ENCODE data around the gene NAT10.

Gene NAT10

GRCh38 chr11:34150494-34151151 is 45.2 kb downstream of the NAT10 start:
- Mint-ChIP-seq H3K4me1 (peaks cover 38% of the 10 kb centered on the region), H3K9me3 (no peaks in the 10 kb centered on the region), H3K27ac (no peak overlapping the region), H3K27me3 (no peaks in the 10 kb centered on the region), H3K36me3 (peaks cover 40% of the 10 kb centered on the region), H3K4me3 (no peak overlapping the region)
- ATAC-seq = no peak

DNA sequence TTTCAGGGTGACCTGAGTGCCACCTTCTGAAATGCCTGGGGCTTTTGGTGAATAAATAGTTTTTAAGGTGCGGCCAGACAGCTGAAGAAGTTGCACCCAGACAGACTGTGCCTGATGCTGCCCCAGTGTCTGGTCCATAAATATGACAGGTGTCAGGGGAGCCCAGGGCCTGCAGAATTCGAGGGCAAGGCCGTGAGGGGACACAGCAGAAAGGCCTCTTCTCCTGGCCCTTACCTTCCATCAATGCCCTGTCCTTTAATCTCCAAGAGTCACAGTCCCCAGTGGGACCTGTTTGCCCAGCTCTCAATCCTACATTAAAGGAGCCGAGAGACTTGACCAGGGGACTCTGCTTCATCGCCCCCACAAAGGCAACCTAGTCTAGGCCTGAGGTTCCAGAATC is 45.7 kb downstream of the NAT10 start:
- Mint-ChIP-seq H3K9me3 (no peaks in the 10 kb centered on the region), H3K27me3 (no peaks in the 10 kb centered on the region), H3K27ac (no peak overlapping the region), H3K4me1 (peaks cover 32% of the 10 kb centered on the region), H3K36me3 (peaks cover 34% of the 10 kb centered on the region), H3K4me3 (no peak overlapping the region)
- ATAC-seq = no peak

DNA sequence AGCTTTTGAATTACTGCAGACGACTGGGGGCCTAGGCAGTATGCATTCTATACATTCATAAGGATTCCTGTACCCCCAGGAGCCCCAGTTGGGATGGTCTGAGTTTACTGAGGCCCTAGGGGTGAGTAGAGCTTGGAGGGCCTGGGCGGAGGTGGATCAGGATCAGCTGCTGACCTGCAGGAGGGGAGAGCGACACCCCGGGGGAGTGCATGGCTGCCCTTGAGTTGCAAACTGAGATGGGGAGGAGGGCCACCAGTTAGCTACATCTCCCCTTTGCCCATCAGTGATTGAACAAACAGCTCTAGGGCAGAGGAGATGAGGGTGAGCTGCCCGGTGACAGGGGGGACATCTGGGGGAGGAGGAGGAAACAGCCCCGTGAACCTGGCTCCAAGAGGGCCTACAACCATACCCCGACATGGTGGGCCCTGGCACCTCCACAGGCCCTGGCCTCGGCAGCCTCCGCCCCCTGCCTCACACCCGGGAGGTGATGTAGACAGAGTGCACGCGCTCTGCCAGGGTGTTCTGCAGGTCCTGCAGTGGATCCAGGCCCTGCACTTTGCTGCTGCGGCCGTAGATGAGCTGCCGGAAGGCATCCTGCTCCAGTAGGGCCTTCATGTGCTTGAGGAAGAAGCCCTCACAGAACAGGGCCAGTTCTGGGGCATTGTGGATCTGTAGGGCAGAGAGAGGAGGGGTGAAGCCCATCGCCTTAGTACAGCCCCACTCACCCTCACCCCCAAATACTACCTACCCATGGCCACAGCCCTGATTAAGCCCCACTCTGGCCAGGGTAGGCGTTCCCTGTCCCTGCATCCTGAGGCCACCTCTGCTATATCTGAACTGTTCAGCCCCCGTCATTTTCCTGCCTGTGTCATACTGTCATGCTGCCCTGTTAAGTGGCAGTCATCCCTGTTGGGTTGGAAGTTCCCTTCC is 46.8 kb downstream of the NAT10 start:
- peaks cover 24% of the 10 kb centered on the region for H3K36me3 Mint-ChIP-seq
- H3K27me3 Mint-ChIP-seq = no peaks in the 10 kb centered on the region

DNA sequence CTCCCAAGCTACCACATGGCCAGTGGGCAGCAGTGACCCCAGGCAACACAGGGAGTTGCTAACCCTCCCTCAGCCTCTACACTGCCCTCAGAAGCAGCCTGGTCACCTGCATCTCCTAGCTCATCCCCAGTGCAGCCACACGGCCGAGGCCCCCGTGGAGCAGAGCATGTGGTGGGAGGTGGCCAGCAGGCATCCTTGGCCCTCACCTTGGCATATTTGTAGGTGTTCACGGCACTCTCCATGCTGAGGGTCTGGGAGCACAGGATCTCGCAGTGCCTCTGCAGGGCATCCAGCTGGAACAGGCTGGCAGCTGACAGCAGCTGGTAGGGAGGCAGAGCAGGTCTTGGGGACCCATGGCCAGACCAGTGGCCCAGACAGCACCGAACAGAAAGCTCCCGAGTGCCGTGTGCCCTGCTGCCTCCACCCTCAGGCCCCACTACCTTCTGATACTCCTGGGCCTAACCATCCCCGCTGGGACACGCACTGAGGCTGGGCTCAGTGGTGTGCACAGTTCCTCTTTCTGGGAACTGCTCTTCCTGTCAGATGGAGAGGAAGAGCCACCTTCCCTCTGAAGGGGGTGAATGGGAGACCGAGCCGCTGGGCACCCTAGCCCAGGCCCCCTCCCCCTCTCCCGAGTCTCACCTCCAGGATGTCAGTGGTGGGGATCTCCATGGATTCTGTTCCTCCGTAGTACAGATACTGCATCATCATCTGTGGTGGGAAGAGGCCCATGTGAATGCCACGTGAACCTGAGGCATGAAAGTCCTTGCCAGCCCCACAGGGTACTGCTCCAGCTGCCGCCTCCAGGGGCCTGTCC is 48.8 kb downstream of the NAT10 start:
- Mint-ChIP-seq H3K9me3 (no peaks in the 10 kb centered on the region), H3K27me3 (no peaks in the 10 kb centered on the region), H3K4me1 (peaks cover 34% of the 10 kb centered on the region), H3K4me3 (peak overlapping the region; percentile 21), H3K27ac (peak overlapping the region; percentile 38), H3K36me3 (peaks cover 38% of the 10 kb centered on the region)
- ATAC-seq = peak; percentile 88

More for the DNA sequence above, 46.8 kb downstream of the NAT10 start:
- Mint-ChIP-seq H3K4me1 (peaks cover 27% of the 10 kb centered on the region), H3K4me3 (no peak overlapping the region), H3K9me3 (no peaks in the 10 kb centered on the region), H3K27ac (peak overlapping the region; percentile 38)
- no peak for ATAC-seq

- Mint-ChIP-seq H3K4me3 (peak overlapping the region; percentile 21), H3K27ac (peak overlapping the region; percentile 38), H3K9me3 (no peaks in the 10 kb centered on the region), H3K4me1 (peaks cover 34% of the 10 kb centered on the region), H3K27me3 (no peaks in the 10 kb centered on the region), H3K36me3 (peaks cover 44% of the 10 kb centered on the region)
- no peak for ATAC-seq
These were observed 49.8 kb downstream of the NAT10 start for GRCh38 chr11:34155057-34155756.

DNA sequence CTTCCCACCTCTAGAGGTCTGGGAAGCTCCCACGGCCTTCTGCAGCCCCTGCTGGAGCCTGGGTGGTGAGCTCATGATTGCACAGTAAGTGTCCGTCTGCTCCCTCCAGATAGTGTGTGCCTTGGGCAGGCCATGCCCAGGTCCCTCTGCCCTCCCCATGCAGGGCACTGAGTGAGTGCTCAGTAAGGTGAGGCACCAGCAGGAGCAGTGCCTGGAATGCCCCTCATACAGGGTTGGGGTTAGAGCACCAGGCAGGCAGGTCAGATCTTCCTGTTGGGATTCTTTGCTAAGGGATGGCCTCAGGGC is 50.3 kb downstream of the NAT10 start:
- Mint-ChIP-seq H3K4me3 (no peak overlapping the region), H3K27ac (no peak overlapping the region), H3K9me3 (no peaks in the 10 kb centered on the region), H3K36me3 (peaks cover 45% of the 10 kb centered on the region), H3K27me3 (no peaks in the 10 kb centered on the region), H3K4me1 (peaks cover 34% of the 10 kb centered on the region)
- no peak for ATAC-seq

DNA sequence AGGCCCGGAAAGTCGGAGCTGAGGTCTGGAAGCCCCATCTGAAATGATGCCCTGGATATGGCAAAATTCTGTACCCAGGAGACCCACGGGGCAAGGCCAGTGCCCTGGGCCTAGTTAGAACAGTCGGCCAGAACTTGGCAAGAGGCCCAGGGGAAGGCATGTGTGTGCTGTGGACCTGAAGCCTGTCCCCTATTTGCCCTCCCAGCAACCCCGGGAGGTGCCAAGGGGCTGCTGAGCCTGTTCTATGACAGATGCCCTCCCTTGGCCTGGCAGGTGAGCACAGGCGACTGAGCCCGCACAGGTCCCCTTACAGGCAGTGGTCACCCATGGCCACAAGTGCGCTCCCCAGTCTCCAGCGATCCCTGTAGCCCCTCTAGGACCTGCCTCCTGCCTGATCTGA is 51.7 kb downstream of the NAT10 start:
- peaks cover 34% of the 10 kb centered on the region for H3K4me1 Mint-ChIP-seq
- H3K9me3 Mint-ChIP-seq = no peaks in the 10 kb centered on the region
- no peaks in the 10 kb centered on the region for H3K27me3 Mint-ChIP-seq
- H3K36me3 Mint-ChIP-seq = peaks cover 39% of the 10 kb centered on the region
- no peak overlapping the region for H3K27ac Mint-ChIP-seq
- no peak for ATAC-seq
- no peak overlapping the region for H3K4me3 Mint-ChIP-seq

DNA sequence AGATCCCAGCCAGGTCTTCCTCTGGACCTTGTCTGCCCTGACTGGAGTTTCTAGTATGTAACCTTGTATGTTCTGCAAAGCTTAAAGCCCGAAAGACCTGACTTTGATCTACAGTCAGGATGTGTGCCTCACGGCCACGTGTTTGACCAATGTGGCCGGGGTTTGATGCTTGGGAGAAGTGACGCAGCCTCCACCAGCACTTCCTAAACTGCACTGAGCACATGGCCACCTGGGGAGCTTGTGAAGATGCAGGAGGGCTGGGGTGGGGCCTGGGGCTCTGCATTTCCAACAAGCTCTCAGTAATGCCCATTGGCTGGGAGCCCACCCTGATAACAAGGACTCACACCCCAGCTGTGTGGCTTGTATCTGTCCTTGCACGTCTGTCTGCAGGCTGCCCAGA is 53.2 kb downstream of the NAT10 start:
- Mint-ChIP-seq H3K27ac (no peak overlapping the region), H3K27me3 (no peaks in the 10 kb centered on the region), H3K4me1 (peaks cover 21% of the 10 kb centered on the region), H3K9me3 (no peaks in the 10 kb centered on the region), H3K4me3 (no peak overlapping the region), H3K36me3 (peaks cover 27% of the 10 kb centered on the region)
- ATAC-seq = no peak

DNA sequence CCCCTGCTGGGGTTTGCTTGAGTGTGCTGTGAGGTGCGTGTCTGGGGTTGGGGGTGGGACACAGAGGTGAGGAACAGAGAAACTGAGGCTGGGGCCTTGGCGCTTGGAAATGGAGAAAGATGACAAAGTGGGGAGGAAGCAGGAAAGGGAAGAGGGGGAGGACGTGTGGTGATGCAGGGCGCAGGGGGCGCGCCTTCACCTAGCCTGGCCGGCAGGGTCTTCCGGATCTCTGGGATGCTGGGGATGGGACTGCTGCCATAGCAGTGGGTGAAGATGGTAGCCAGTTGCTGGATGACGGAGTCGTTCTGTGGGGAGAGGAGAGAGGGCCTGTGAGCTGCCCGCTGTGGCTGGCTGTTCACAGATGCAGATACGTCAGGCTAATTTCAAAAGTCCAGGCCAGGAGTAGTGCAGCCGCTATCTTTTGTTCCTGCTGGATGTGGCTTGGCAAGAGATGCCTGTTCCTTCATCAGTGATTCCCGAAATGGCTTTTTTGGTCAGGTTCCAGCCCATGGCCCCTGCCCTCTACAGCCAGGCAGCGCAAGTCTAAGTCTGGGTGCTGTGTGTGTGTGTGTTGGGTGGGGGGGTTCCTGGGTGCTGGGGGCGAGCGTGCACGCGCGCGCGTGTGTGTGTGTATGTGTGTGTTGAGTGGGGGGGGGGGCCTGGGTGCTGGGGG is 54.8 kb downstream of the NAT10 start:
- peaks cover 33% of the 10 kb centered on the region for H3K36me3 Mint-ChIP-seq
- peaks cover 7% of the 10 kb centered on the region for H3K4me1 Mint-ChIP-seq
- ATAC-seq = no peak
- no peak overlapping the region for H3K4me3 Mint-ChIP-seq
- no peaks in the 10 kb centered on the region for H3K9me3 Mint-ChIP-seq
- no peaks in the 10 kb centered on the region for H3K27me3 Mint-ChIP-seq
- no peak overlapping the region for H3K27ac Mint-ChIP-seq

DNA sequence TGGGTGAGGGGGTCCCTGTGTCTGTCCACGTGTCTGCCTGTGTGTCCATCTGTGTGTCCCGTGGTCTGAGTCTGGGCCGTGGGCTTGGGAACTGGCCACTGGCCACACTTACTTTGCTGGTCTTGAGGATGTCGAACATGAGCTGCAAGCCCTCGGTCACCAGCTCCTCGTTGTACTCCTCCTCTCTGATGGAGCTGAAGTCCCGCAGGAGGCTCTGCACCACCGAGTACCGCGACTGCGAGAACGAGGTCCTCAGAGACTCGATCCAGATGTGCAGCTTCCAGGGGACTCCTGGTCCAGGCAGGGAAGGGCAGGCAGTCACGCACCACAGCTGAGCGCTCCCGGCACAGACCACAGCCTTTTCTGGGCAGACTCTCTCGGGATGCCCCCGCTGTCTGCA is 55.4 kb downstream of the NAT10 start:
- Mint-ChIP-seq H3K27ac (no peak overlapping the region), H3K4me1 (peaks cover 7% of the 10 kb centered on the region), H3K36me3 (peaks cover 38% of the 10 kb centered on the region), H3K9me3 (no peaks in the 10 kb centered on the region), H3K27me3 (no peaks in the 10 kb centered on the region), H3K4me3 (no peak overlapping the region)
- ATAC-seq = no peak

- peaks cover 38% of the 10 kb centered on the region for H3K36me3 Mint-ChIP-seq
- peaks cover 7% of the 10 kb centered on the region for H3K4me1 Mint-ChIP-seq
- no peak for ATAC-seq
- H3K9me3 Mint-ChIP-seq = no peaks in the 10 kb centered on the region
- H3K4me3 Mint-ChIP-seq = no peak overlapping the region
- no peak overlapping the region for H3K27ac Mint-ChIP-seq
- H3K27me3 Mint-ChIP-seq = no peaks in the 10 kb centered on the region
These were observed 55.9 kb downstream of the NAT10 start for GRCh38 chr11:34161361-34161760.

GRCh38 chr11:34161812-34162492 is 56.5 kb downstream of the NAT10 start:
- peaks cover 44% of the 10 kb centered on the region for H3K36me3 Mint-ChIP-seq
- H3K9me3 Mint-ChIP-seq = no peaks in the 10 kb centered on the region
- peaks cover 7% of the 10 kb centered on the region for H3K4me1 Mint-ChIP-seq
- H3K27ac Mint-ChIP-seq = no peak overlapping the region
- H3K4me3 Mint-ChIP-seq = no peak overlapping the region
- ATAC-seq = peak; percentile 72
- no peaks in the 10 kb centered on the region for H3K27me3 Mint-ChIP-seq

DNA sequence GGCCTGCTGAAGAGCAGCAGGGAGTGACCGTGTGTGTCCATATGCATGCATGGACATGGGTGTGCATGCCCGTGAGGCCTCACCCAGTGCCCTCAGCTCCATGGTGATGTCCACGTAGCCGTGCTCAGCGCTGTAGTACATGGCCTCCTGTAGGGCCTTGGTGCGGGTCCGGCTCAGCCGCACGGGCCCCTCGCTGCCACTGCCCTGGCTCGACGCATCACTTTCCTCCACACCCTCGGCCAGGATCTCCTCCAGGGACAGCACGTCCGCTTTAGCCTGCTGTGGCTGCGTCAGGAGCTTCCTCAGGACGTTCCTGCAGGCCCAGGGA is 57.0 kb downstream of the NAT10 start:
- Mint-ChIP-seq H3K27ac (no peak overlapping the region), H3K9me3 (no peaks in the 10 kb centered on the region), H3K4me3 (no peak overlapping the region), H3K27me3 (no peaks in the 10 kb centered on the region), H3K4me1 (peaks cover 7% of the 10 kb centered on the region), H3K36me3 (peaks cover 48% of the 10 kb centered on the region)
- ATAC-seq = no peak

- H3K27ac Mint-ChIP-seq = no peak overlapping the region
- H3K4me1 Mint-ChIP-seq = peaks cover 7% of the 10 kb centered on the region
- H3K4me3 Mint-ChIP-seq = no peak overlapping the region
- H3K36me3 Mint-ChIP-seq = peaks cover 48% of the 10 kb centered on the region
- H3K27me3 Mint-ChIP-seq = no peaks in the 10 kb centered on the region
- no peak for ATAC-seq
- H3K9me3 Mint-ChIP-seq = no peaks in the 10 kb centered on the region
These were observed 57.4 kb downstream of the NAT10 start for GRCh38 chr11:34162856-34163255.
